Fibroblast of peridontal ligament (primary cell): ENCODE data around the gene NGLY1.

ENCODE experiments used
- DNase-seq: peaks from one replicate; pipeline ENCODE4 v3.0.0-alpha.2; 2010; ENCODE audit errors: extremely low read depth

The NGLY1 gene

DNA sequence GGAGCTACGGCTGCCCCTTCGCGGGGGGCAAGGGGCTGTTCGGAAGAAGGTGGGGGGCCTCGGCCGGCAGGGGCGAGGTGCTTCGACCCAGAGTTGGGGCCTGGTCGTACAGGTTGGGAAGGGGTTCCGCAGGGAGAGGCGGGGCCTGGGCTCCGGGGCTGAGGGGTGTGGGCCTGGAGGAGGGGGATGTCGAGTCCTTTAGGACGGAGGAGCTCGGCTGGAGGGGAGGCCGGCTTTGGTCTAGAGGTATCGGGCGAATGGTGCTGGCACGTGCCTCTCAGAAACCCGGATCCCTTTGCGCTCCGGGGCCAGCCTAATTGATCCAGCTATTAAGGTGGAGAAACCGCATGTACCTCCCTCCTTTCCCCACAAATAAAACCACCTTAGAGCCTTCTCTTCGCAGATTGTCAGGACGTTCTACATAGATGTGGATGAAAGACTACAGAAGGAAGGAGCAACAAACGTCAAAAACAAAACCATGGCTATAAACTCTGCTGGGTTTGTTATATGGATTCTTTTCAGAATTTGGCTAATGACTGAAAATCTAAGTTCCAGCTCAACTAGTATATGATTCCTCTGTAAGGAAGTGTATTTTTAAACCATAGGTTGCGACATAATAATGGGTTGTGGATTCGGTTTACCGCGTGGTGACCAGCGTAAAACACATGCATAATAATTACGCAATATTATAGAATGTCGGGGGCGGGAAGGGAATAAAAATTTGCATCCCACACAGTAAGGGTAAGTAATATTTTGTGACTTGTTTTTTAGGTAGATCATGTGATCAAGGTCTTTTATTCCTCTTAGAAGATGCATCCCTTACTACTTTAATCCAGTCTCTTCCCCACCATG lies 644 bp upstream of the NGLY1 start:
- DNase-seq, result peak; percentile 31

DNA sequence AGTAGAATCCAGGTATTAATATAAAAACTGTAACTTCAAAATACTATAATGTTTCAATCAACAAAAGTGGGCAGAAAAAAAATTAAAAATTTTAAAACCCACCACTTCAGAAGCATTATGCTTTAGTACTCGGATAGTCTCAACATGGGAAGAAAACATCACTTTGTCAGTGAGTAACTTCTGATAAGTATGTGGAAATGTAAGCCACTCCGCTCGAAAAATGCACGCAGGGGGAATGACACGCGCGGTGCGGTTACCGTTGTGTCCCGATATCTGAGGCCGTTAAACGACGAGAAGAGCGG lies 656 bp downstream of the NGLY1 start:
- DNase-seq, result peak; percentile 39

DNA sequence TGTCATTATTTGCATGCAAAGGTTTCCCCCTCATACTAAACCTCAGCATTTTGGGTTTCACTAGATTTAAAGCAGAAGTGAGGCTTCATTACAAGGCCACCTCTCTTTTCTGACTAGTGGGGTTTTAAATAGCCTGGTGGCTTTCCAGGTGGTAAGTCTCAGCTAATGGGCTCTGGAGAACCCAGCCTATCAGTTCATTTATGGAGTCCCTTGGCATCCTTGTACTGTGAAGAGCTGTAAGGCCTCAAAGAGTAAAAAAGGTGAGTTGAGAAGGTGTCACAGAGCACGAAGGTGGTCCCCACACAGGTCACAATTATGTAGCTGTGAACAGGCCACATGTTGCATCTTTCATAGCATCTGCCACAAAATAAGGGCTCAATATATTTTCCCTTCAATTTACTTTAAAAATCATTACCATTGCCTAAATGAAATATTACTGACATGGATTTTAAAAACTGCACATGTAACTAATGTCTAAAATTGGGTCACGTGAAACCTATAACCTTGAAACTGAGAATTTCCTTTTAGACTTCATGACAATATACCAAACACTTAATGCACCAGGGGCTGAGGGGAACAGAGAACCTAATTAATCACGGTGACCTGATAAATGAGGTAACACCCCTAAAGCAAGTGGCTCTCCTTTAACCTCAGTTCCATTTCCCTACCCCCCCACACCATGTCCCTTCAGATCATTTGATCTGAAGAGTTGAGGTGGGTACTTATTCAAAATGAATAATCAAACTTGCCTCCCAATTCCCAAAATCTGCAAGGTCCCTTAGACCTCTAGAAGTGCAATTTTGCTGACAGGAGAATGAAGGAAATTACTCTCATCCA lies 1.3 kb downstream of the NGLY1 start:
- DNase-seq, result no peak

DNA sequence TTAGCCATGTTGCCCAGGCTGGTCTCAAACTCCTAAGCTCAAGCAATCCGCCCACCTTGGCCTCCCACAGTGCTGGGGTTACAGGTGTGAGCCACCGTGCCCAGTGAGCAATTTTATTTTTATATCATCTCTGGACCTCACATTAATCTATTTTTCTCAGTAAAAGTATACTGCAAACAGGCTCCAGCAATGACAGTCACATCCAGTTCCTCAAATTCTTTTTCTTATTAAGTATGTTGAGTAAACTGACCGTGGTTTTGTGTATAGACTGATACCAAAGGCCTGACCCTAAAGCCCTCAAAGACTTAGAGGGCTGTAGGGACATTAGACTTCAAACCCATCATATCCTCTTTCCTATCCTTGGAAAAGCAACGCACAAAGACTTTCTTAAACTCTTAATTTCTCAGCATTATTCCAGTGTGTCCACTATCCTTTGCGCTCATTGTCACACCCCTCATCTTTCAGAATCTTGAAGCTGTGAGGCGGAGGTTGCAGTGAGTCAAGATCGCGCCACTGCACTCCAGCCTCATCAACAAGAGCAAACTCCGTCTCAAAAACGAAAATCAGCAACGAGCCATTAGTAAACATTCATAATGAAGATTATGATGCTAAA lies 2.0 kb downstream of the NGLY1 start:
- no peak for DNase-seq

DNA sequence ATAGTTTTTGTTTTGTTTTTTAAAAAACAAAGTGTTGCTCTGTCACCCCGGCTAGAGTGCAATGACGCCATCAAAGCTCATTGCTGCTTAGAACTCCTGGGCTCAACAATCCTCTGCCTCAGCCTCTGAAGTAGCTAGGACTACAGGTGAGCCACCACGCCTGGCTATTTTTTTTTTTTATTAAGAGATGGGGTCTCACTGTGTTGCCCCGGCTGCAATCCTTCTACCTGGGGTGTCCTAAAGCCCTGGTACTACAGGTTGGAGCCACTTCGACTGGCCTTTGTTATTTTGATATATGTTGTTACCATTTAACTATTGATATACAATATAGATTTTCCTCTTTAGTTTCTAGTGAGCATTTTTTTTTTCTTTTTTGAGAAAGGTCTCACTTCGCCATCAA lies 2.6 kb downstream of the NGLY1 start:
- no peak for DNase-seq

DNA sequence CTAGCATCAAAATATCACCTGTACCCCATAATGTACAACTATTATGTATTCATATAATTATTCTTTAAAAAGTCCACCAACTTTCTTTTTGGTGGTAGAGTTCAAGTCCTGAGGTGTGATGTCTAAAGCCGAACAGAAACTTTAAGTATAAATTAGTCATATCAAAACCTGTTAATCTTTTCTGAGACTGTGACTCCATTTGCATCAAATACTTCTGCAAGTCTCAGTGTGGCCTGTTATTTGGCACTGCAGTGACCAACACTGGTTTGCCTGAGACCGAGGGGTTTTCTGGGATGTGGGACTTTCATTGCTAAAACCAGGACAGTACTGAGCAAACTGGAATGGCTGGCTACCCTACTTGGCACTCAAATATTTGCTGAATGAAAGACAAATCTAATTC lies 7.3 kb downstream of the NGLY1 start:
- DNase-seq, result no peak

DNA sequence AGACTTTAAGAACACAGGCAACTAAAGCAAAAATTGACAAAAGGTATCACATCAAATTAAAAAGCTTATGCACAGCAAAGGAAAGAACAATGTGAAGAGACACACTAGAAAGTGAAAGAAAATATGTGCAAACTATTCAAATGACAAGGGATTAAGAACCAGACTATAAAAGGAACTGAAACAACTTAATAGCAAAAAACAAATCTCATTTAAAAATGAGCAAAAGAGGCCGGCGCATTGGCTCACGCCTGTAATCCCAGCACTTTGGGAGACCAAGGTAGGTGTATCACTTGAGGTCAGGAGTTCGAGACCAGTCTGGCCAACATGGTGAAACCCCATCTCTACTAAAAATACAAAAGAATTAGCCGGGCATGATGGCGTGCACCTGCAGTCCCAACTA lies 14.4 kb downstream of the NGLY1 start:
- DNase-seq, result no peak

DNA sequence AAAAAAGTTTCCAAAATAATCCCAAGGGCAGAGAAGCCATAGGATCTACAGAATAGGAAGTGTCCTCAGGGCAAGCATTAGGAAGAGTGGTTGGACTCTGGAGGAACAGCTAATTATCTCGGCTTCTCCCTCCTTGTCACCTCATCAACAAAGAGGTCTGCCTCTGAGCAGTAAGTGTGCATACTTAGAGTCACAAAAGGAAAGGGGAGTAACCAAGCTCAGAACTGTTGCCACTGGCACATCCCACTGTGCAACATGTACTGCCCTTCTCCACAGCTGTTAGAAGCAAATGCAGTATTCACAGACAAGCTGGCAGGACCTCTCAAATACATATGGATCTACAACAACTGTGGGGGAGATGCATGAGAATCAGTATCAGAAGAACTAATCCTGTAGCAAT lies 31.5 kb downstream of the NGLY1 start:
- no peak for DNase-seq

DNA sequence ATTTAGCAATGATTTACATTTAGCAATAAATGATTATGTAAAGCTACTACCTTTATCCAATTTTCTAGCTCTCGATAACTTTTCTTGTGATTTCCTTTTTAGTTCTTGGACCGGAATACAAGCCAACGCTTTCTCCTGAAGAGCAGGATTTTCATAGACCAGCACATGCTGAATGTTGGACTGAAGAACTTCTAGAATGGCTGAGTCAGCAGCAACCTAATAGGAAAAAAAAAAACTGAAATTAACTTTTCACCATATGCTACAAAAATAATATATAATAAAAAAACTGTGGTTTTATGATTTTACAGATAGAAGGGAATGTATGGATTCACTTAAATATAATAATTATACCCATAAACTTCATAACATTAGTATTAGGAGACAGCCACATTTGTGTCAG lies 32.2 kb downstream of the NGLY1 start:
- no peak for DNase-seq

DNA sequence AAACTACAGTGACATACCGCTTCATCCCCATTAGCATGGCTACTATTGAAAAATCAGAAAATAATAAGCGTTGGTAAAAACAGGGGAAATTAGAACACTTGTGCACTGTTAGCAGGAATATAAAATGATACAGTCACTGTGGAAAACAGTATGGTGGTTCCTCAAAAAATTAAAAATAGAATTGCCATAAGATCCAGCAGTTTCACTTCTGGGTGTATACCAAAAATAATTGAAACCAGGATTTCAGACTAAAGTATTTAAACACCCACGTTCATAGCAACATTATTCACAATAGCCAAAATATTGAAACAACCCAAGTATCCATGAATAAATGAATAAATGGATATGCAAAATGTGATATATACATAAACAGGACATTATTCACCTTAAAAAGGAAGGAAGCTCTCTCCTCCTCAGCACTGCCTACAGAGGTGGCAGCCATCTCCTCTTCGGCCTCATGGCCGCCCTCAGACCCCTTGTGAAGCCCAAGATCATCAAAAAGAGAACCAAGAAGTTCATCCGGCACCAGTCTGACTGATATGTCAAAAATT lies 34.1 kb downstream of the NGLY1 start:
- peak; percentile 5 for DNase-seq

DNA sequence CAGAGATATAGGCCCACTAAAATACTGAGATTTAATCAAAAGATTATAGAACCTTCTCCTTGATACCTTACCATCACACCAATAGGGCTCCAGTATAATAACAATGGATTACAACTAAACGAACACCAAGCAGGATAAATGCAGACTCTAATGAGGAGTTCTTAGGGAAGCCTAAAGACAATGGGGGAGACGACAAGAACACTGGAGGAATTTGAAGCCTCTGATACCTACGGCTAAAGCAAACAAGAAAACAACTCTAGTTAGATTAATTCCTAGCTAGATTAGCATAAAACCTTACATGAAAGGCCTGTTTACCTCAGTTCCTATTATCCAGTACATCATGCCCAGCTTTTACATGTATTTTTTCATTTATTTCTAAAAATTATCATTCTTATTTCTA lies 35.1 kb downstream of the NGLY1 start:
- DNase-seq, result no peak

DNA sequence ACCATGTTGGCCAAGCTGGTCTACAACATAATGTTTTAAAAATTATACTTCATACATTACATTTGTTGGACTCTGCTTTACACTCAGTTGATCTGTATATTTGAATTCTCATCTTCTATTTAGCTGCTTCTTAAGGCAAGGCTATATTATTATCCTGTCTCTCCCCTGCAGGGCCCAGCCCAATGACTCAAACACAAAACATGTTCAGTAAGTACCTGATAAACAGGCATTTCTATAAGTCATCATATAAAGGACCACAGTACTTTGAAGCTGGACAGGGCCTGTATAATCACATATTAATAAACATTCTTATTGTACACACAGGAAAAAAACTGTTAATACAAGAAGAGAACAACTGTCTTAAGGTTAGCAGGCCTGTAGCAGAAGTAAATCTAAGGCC lies 36.2 kb downstream of the NGLY1 start:
- no peak for DNase-seq

DNA sequence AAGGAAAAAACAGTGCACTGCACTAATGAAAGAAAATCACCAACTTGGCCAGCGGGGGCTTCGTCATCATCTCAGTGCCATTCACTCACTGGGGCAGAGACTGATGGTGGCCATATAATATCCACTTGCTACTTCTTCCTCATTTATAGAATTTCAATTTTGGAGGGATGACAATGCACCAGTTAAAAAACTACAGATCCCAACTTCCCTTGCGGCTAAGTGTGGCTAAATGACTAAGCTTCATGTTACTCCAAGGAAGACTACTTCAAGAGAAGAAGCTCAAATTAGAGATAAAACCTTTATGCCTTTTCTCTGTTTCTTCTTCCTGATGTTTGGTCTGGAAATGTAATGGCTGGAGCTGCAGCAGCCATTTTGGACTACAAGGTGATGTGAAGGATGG lies 38.8 kb downstream of the NGLY1 start:
- DNase-seq, result no peak

DNA sequence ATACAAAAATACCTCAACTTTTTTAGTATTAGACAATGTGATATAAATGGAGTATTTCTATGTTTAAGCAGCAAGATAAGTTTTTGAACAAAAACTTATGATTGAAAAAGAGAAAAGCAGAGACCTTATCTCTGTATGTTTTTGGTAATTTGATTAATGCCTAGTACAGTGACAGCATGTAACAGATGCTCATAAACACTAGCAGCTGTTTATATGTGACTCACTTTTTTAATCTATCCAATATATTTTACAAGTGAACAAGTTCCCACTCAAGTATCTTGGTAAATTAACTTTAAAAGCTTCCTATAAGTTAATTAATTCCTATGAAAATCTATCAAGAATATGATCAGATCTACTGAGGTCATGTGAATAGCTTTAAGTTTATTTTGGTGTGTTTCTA lies 55.1 kb downstream of the NGLY1 start:
- DNase-seq, result no peak

DNA sequence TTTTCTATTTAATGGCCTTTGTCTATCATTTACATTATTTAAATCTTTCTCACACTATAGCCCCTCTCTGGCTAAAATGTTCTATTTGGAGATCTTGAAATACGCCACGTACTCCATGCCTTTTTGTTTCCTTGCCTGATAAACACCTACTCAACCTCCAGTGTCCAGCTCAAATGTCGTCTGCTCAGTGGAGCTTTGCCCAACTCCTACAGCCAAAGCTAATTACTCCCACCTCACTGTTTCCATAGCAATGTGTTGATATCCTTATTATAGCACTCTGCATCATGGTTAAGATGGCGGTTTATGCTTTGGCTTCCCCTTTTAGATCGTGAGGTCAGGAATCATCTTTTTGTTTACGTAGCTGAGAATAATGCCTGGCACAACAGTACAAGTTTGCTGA lies 55.9 kb downstream of the NGLY1 start:
- DNase-seq, result no peak

DNA sequence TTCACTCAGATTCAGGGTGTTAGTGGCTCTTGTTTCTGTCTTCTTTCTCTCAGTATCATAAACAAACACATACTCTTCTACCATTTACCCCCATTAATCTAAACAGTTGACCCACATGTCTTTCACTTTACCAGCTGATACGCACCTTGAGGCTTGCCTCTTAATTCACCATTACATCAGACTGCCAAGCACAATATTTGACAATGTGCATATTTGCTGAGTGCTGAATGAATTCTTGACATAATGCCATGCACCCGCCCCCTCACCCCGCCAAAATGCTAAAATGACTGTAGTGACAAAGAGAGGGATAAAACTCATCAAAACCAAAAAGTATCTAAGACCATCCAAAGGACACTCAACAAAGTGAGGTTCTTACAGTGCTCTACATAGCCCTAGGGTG lies 57.4 kb downstream of the NGLY1 start:
- DNase-seq, result no peak

DNA sequence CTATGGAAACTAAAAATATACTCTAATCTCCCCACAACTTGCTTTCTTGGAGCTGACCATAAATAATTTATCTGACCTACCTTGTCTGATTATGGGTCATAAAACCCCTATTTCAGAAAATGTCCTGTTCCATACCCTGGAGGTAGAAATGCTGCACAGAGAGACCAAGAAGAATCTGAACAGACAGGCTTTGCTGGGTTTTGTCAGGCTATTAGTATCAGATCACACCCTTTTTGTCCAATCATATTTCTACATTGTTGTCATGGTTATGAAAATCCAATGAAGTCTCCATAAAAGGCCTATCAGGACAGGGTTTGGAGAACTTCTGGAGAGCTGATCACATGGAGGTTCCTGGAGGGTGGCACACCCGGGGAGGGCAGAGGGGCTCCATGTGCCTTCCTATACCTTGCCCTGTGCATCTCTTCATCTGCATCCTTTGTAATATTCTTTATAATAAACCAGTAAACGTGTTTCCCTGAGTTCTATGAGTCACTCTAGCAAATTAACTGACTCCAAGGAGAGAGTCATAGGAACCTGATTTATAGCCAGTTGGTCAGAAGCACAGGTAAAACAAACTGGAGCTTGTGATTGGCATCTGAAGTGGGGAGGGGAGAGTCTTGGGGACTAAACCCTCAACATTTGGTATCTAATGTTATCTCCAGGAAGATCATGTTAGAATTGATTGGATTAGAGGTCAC lies 58.1 kb downstream of the NGLY1 start:
- no peak for DNase-seq

DNA sequence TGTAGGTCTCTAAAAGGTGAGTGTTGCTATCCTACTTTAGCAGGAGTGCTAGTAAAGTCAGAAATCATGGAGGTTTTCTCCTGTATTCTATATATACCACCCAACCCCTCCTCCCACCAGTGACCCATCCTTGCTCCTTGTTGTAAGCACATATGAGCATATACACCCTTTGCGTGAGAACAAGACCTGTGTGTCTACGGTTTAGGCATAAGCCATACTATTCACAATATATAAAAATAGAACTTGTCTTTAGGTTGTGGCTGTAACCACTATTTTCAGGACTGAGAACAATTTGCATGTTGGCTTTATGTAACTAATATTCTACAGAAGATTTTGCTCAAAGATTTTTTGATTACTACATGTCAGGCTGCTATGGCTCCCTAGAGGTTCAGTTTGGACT lies 59.4 kb downstream of the NGLY1 start:
- DNase-seq, result no peak

DNA sequence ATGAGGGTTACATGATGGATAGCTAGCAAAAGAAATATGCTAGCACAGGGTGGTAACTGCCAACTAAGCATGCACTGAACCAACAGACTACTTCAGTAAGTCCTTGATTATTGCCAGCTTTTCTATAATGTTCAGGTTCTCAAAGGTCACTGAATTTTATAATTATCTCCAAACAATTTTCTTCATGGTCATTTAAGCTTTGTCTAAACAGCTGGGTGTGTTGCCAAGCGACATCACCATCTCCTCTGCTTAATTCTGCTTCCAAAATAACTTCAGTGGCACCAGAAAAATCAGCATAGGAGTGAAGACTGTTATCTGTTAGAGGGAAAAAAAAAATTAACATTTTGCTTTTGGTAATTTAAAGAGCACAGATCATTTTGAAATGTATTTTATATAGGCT lies 63.9 kb downstream of the NGLY1 start:
- DNase-seq, result no peak

DNA sequence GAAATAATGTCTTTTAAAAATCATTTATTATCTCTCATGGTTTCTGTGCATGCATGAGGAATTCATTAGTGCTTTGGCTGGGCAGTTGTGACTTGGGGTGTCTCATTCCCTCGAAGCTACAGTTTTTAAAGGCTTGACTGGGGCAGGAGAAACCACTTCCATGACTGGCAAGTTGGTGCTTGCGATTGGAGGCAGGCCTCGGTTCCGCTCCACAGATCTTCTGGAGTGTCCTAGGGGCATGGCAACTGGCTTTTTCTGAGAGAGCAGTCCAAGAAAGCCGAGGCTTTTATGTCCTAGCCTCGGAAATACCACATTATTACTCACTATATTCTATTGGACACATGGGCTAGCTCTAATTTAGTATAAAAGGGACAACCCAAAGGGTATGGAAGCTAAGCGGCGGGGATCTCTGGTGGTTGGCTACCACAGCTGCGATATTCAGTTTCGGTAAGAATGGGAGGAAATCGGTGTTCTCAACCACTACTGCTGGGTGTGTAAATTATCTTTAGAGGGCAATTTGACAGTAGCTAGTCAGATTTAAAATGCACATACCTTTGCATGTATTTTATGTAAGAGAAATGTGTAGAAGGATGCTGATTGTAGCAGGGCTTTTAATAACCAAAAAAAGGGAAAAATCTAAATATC lies 69.8 kb downstream of the NGLY1 start:
- no peak for DNase-seq

DNA sequence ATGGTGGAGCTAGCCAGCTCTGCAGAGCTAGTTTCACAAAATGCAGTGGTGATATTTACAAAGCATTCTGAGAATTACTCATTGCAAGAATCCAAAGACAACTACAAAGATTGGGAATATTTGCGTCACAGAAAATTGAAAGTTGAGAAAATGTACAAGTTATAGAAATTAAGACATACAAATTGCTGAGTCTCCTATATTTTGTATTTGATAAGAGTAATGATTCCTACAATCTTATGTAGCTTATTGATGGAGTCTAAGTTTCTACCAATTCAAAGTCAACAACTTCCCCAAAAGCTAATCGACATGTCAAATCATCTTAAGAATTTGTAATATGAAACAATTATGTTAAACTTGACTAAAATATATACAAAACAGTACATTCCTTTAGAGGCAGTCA lies 72.2 kb downstream of the NGLY1 start:
- no peak for DNase-seq

DNA sequence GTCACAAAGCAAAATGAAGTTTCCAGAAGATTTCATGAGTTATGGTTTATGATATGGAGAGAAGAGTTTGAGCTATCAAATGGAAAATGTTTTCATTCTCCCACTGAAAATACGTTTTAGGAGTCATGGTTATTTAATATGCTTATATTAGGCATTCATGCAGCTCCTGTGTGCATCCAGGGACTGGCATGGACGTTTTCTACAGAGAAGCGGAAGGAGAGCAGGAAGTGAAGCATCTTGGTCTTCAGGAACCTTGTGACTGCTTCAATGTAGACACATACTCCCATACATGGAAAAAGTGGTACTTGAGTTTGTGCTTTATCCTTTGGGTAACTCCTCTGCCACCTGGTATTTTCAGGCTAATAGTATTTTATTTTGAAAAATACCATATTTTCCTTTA lies 75.2 kb downstream of the NGLY1 start:
- DNase-seq, result no peak
